ENCODE measurements around the gene MIEF1.

The MIEF1 gene

DNA sequence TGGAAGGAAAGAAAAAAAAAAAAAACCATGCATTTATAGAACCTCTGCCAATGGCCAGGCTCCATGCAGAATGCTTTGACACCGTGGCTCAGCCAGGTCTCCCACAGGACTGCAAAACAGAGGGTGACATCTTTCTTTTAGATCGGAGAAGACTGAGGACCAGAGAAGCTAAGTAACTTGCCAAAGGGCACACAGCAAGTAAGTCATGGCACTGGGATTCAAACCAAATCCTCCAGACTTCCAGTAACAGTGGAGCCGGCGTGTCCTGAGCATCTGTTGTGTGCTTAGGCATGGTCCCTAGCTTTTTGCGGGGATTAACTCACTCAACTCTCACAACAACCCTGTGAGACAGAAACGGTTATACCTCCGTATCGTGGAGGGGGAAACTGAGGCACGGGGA is 24.5 kb upstream of the MIEF1 start:
- no peak for DNase-seq (ENCODE audit: low spot score)
- Histone ChIP-seq H3K27ac (replicated peaks; ENCODE audit: low read length) (no peak overlapping the region), H2BK12ac (ENCODE audit: low read length) (no peak overlapping the region), H3K79me1 (ENCODE audit: low read depth, low read length) (peaks cover 8% of the 10 kb centered on the region), H3K4me3 (ENCODE audit: low read length in 2 of 2) (no peak overlapping the region), H3K27me3 (ENCODE audit: control insufficient read depth in 3 of 3, insufficient read depth in 3 of 3, low read depth in 1 of 3, low read length in 3 of 3) (no peaks in the 10 kb centered on the region), H3K18ac (ENCODE audit: low read length) (no peak overlapping the region), H2BK120ac (ENCODE audit: low read depth, low read length) (no peak overlapping the region), H2BK5ac (ENCODE audit: low read length) (no peak overlapping the region), H3K23ac (ENCODE audit: low read depth, low read length, poor library complexity) (no peak overlapping the region), H2AFZ (ENCODE audit: low read length) (no peak overlapping the region), H3K36me3 (replicated peaks in 1 of 2; ENCODE audit: control insufficient read depth in 2 of 2, insufficient read depth in 2 of 2, low read length in 2 of 2) (peaks cover 0 to 14% of the 10 kb centered on the region in 2 donors), H2BK15ac (ENCODE audit: low read length) (no peak overlapping the region), H3K14ac (ENCODE audit: low read length) (no peak overlapping the region), H4K8ac (ENCODE audit: low read depth, low read length) (no peak overlapping the region), H3K9me3 (replicated peaks in 1 of 2; ENCODE audit: control insufficient read depth in 2 of 2, insufficient read depth in 1 of 2, low read depth in 1 of 2, low read length in 2 of 2) (no peaks in the 10 kb centered on the region), H3K4me2 (ENCODE audit: insufficient read depth, low read length, poor library complexity, severe bottlenecking) (no peak overlapping the region), H3K9ac (ENCODE audit: low read depth, low read length, poor library complexity) (no peak overlapping the region), H2AK5ac (ENCODE audit: low read depth, low read length) (no peak overlapping the region), H3K4me1 (ENCODE audit: control insufficient read depth in 2 of 2, insufficient read depth in 1 of 2, low read depth in 1 of 2, low read length in 2 of 2) (peaks cover 23 to 27% of the 10 kb centered on the region in 2 donors), H3K4ac (ENCODE audit: low read length) (no peak overlapping the region), H4K91ac (ENCODE audit: low read depth, low read length, poor library complexity) (no peak overlapping the region)
- no CpG with 5 or more reads among the region's 9 CpGs for WGBS, 2 donors (ENCODE audit: extremely low coverage in 2 of 2, insufficient read length in 2 of 2, insufficient replicate concordance in 1 of 2)

DNA sequence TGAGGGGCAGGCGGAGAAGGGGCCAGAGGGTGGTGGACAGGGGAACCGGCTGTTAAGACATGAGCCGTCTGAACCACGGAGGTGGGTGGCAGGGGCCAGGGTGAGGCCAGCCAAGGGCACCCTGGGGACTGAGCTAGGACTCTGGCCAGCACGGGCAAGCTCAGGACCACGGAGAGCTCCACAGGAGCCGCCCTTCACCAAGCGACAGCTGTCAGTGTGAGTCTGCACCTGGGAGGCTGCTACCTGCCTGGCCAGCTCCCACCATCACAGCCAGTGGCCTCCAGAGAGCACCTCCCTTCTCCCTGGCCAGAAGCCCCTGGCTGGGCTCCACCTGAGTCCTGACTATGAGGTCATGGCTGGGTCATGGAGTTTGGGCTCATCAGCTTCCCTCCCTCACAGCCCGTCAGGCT is 23.6 kb upstream of the MIEF1 start:
- WGBS, 2 donors (ENCODE audit: extremely low coverage in 2 of 2, insufficient read length in 2 of 2, insufficient replicate concordance in 1 of 2), result no CpG with 5 or more reads among the region's 9 CpGs
- no peak for DNase-seq (ENCODE audit: low spot score)

DNA sequence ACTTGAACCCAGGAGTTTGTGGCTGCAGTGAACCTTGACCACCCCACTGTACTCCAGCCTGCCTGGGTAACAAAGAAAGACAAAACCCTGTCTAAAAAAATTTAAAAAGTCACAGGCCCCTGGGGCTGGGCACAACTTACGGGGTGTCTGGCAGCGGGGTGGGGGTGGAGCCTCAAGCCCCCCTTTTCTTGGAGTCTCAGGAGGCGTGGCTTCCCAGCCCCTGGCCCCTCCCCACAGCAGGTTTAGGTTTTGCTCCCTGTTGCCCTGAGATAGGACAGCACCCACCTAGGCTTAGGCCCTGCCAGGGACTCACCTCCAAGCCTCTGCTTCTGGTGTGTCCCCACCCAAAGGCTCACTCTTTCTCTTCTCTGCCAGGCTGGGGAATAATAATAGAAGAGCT is 22.8 kb upstream of the MIEF1 start:
- Histone ChIP-seq H2BK5ac (ENCODE audit: low read length) (no peak overlapping the region), H2BK12ac (ENCODE audit: low read length) (no peak overlapping the region), H3K4me2 (ENCODE audit: insufficient read depth, low read length, poor library complexity, severe bottlenecking) (no peak overlapping the region), H4K91ac (ENCODE audit: low read depth, low read length, poor library complexity) (no peak overlapping the region), H3K27me3 (ENCODE audit: control insufficient read depth in 3 of 3, insufficient read depth in 3 of 3, low read depth in 1 of 3, low read length in 3 of 3) (no peaks in the 10 kb centered on the region), H3K18ac (ENCODE audit: low read length) (no peak overlapping the region), H3K14ac (ENCODE audit: low read length) (no peak overlapping the region), H3K23ac (ENCODE audit: low read depth, low read length, poor library complexity) (no peak overlapping the region), H2AFZ (ENCODE audit: low read length) (no peak overlapping the region), H3K4ac (ENCODE audit: low read length) (no peak overlapping the region), H2BK15ac (ENCODE audit: low read length) (no peak overlapping the region), H3K9ac (ENCODE audit: low read depth, low read length, poor library complexity) (no peak overlapping the region), H3K4me3 (ENCODE audit: low read length in 2 of 2) (no peak overlapping the region), H4K8ac (ENCODE audit: low read depth, low read length) (no peak overlapping the region), H2BK120ac (ENCODE audit: low read depth, low read length) (no peak overlapping the region), H3K36me3 (replicated peaks in 1 of 2; ENCODE audit: control insufficient read depth in 2 of 2, insufficient read depth in 2 of 2, low read length in 2 of 2) (peaks cover 0 to 14% of the 10 kb centered on the region in 2 donors), H3K4me1 (ENCODE audit: control insufficient read depth in 2 of 2, insufficient read depth in 1 of 2, low read depth in 1 of 2, low read length in 2 of 2) (peaks cover 13 to 17% of the 10 kb centered on the region in 2 donors), H3K27ac (replicated peaks; ENCODE audit: low read length) (no peak overlapping the region), H3K79me1 (ENCODE audit: low read depth, low read length) (peaks cover 7% of the 10 kb centered on the region), H3K9me3 (replicated peaks in 1 of 2; ENCODE audit: control insufficient read depth in 2 of 2, insufficient read depth in 1 of 2, low read depth in 1 of 2, low read length in 2 of 2) (no peaks in the 10 kb centered on the region), H2AK5ac (ENCODE audit: low read depth, low read length) (no peak overlapping the region)
- no peak for DNase-seq (ENCODE audit: low spot score)
- WGBS, 2 donors (ENCODE audit: extremely low coverage in 2 of 2, insufficient read length in 2 of 2, insufficient replicate concordance in 1 of 2), result no CpG with 5 or more reads among the region's 3 CpGs

More for the DNA sequence above, 23.6 kb upstream of the MIEF1 start:
- Histone ChIP-seq H3K79me1 (ENCODE audit: low read depth, low read length) (peaks cover 8% of the 10 kb centered on the region), H3K4me3 (ENCODE audit: low read length in 2 of 2) (no peak overlapping the region), H3K18ac (ENCODE audit: low read length) (no peak overlapping the region), H4K91ac (ENCODE audit: low read depth, low read length, poor library complexity) (no peak overlapping the region), H2AFZ (ENCODE audit: low read length) (no peak overlapping the region), H3K9me3 (replicated peaks in 1 of 2; ENCODE audit: control insufficient read depth in 2 of 2, insufficient read depth in 1 of 2, low read depth in 1 of 2, low read length in 2 of 2) (no peaks in the 10 kb centered on the region), H3K27me3 (ENCODE audit: control insufficient read depth in 3 of 3, insufficient read depth in 3 of 3, low read depth in 1 of 3, low read length in 3 of 3) (no peaks in the 10 kb centered on the region), H3K9ac (ENCODE audit: low read depth, low read length, poor library complexity) (no peak overlapping the region), H3K23ac (ENCODE audit: low read depth, low read length, poor library complexity) (peak overlapping the region; percentile 39), H2AK5ac (ENCODE audit: low read depth, low read length) (no peak overlapping the region), H3K4ac (ENCODE audit: low read length) (no peak overlapping the region), H2BK5ac (ENCODE audit: low read length) (no peak overlapping the region), H3K36me3 (replicated peaks in 1 of 2; ENCODE audit: control insufficient read depth in 2 of 2, insufficient read depth in 2 of 2, low read length in 2 of 2) (peaks cover 0 to 14% of the 10 kb centered on the region in 2 donors), H3K4me2 (ENCODE audit: insufficient read depth, low read length, poor library complexity, severe bottlenecking) (no peak overlapping the region), H4K8ac (ENCODE audit: low read depth, low read length) (no peak overlapping the region), H2BK120ac (ENCODE audit: low read depth, low read length) (no peak overlapping the region), H3K4me1 (ENCODE audit: control insufficient read depth in 2 of 2, insufficient read depth in 1 of 2, low read depth in 1 of 2, low read length in 2 of 2) (peaks cover 16 to 19% of the 10 kb centered on the region in 2 donors), H3K14ac (ENCODE audit: low read length) (no peak overlapping the region), H3K27ac (replicated peaks; ENCODE audit: low read length) (no peak overlapping the region), H2BK15ac (ENCODE audit: low read length) (no peak overlapping the region), H2BK12ac (ENCODE audit: low read length) (no peak overlapping the region)

- Histone ChIP-seq H3K4me2 (ENCODE audit: insufficient read depth, low read length, poor library complexity, severe bottlenecking) (no peak overlapping the region), H3K14ac (ENCODE audit: low read length) (no peak overlapping the region), H3K4ac (ENCODE audit: low read length) (no peak overlapping the region), H2AFZ (ENCODE audit: low read length) (no peak overlapping the region), H3K36me3 (replicated peaks in 1 of 2; ENCODE audit: control insufficient read depth in 2 of 2, insufficient read depth in 2 of 2, low read length in 2 of 2) (peaks cover 0 to 14% of the 10 kb centered on the region in 2 donors), H2BK15ac (ENCODE audit: low read length) (no peak overlapping the region), H3K79me1 (ENCODE audit: low read depth, low read length) (peaks cover 6% of the 10 kb centered on the region), H2BK12ac (ENCODE audit: low read length) (no peak overlapping the region), H3K27me3 (ENCODE audit: control insufficient read depth in 3 of 3, insufficient read depth in 3 of 3, low read depth in 1 of 3, low read length in 3 of 3) (no peaks in the 10 kb centered on the region), H4K8ac (ENCODE audit: low read depth, low read length) (no peak overlapping the region), H2BK5ac (ENCODE audit: low read length) (no peak overlapping the region), H2AK5ac (ENCODE audit: low read depth, low read length) (no peak overlapping the region), H3K4me3 (ENCODE audit: low read length in 2 of 2) (no peak overlapping the region), H3K9ac (ENCODE audit: low read depth, low read length, poor library complexity) (no peak overlapping the region), H4K91ac (ENCODE audit: low read depth, low read length, poor library complexity) (no peak overlapping the region), H3K18ac (ENCODE audit: low read length) (no peak overlapping the region), H2BK120ac (ENCODE audit: low read depth, low read length) (no peak overlapping the region), H3K4me1 (ENCODE audit: control insufficient read depth in 2 of 2, insufficient read depth in 1 of 2, low read depth in 1 of 2, low read length in 2 of 2) (peaks cover 8 to 9% of the 10 kb centered on the region in 2 donors), H3K9me3 (replicated peaks in 1 of 2; ENCODE audit: control insufficient read depth in 2 of 2, insufficient read depth in 1 of 2, low read depth in 1 of 2, low read length in 2 of 2) (no peaks in the 10 kb centered on the region), H3K27ac (replicated peaks; ENCODE audit: low read length) (no peak overlapping the region), H3K23ac (ENCODE audit: low read depth, low read length, poor library complexity) (peak overlapping the region; percentile 22)
- WGBS, 2 donors (ENCODE audit: extremely low coverage in 2 of 2, insufficient read length in 2 of 2, insufficient replicate concordance in 1 of 2), result no CpG with 5 or more reads among the region's 1 CpG
- DNase-seq (ENCODE audit: low spot score), result no peak
Measured at GRCh38 chr22:39480557-39480956, 21.5 kb upstream of the MIEF1 start.

Data from neuronal stem cell (in vitro differentiated cells).